GM20000 (cell line): ENCODE results near the gene PTPN5.

Experiments used
- DNase-seq: peaks from one replicate; pipeline ENCODE4 v3.0.0; 2012; ENCODE audit warnings: low spot score
- TF ChIP-seq, protein P1 (sequence below): IDR thresholded peaks from 2 replicates; pipeline ENCODE4 v1.5.1; 2012; ENCODE audit warnings: mild to moderate bottlenecking, control low read depth; ENCODE audit errors: extremely low read depth, missing control alignments

PTPN5 gene

DNA sequence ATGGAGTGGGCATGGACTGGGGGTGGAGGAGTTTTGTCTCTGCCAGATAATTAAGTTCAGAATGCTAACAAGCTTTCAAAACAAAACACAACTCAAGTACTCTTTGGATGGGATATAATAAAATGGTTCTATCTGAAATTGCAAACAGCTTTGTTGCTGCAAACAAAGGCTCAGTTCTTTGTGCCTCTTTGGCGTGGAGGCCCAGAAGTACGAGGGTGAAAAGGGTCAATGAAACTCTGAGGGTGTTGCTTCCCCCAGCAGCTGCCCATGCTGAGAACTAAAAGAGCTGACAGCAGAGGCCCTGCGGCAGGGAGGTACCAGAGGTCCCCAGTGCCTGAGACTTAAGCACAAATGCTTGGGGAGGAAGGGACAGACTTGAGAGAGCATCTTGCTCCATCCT, 39.1 kb downstream of the PTPN5 start:
- TF ChIP-seq, protein P1, sequence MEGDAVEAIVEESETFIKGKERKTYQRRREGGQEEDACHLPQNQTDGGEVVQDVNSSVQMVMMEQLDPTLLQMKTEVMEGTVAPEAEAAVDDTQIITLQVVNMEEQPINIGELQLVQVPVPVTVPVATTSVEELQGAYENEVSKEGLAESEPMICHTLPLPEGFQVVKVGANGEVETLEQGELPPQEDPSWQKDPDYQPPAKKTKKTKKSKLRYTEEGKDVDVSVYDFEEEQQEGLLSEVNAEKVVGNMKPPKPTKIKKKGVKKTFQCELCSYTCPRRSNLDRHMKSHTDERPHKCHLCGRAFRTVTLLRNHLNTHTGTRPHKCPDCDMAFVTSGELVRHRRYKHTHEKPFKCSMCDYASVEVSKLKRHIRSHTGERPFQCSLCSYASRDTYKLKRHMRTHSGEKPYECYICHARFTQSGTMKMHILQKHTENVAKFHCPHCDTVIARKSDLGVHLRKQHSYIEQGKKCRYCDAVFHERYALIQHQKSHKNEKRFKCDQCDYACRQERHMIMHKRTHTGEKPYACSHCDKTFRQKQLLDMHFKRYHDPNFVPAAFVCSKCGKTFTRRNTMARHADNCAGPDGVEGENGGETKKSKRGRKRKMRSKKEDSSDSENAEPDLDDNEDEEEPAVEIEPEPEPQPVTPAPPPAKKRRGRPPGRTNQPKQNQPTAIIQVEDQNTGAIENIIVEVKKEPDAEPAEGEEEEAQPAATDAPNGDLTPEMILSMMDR, result no peak
- DNase-seq, result no peak

DNA sequence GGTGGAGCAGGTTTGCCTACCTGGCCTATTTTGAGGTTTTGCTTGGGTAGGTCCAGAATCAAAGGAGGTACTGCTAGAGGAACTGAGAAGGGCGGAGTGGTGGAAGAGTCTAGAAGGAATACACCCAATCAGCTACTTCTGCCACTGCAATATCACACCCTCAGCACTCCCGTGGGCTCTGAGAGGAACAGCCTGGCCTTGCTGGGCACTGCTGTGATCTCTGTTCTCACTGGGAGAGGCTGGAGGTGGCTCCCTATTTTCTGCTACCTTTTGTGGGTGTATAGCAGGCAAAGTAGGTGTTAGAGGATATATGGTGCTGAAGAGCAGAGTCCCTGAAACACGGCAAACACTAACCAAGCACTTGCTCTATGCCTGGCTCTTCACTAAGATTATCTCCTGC, 40.7 kb downstream of the PTPN5 start:
- no peak for DNase-seq
- TF ChIP-seq, protein P1, result no peak

DNA sequence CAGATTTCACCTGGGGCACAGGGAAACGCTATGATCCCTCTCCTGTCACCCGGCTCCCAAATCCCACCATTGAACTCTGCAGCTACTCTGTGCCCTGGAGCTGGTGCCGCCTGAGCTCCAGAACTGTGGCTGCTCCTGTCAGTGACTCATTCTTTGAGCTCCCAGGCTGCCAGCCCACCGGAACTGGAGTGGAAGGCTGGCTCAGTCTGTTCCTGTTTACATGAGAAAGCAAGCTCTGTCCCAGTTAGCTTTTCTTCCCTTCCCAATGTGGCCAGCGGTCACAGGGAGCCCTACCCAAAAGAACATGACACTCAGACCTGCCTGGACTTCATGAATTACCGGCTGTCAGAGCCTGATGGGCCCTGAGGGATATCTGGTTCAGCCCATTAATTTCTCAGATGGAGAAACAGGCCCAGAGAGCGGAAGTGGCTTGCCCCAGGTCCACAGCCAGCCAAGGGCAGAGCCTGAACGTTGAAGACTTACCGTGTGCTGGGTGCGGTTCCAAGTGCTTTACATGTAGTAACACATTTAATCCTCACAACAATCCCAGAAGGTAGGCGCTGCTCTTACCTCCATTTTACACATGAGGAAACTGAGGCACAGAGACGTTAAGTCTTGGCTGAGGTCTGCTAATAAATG, 41.8 kb downstream of the PTPN5 start:
- DNase-seq, result no peak

DNA sequence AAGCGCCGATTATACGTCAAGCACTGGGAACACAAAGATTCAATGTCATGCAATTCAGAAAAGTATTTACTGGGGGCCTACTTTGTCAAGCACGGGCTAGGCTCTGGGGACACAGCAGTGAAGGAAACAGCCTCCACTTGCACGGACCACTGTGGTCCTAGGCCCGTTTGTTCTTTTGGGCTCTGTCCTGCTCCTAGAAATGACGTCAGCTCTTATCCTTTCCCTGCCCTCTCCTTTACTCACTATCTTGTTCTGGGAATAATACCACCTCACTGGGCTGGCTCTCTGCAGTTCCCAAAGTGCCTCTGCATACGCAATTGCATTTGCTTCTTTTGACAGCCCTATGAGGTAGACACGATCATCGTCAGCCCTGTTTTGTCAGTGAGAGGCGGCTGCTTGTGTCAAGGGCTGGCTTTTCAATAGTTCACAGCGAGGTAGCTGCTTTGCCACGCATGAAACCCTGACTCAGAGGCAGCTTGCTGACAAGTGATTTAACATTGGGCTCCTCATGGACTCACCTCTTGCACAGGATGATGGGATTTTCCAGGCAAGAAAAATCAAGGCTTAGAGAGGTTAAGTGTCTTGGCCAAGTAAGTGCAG, 42.7 kb downstream of the PTPN5 start:
- TF ChIP-seq, protein P1, result no peak
- no peak for DNase-seq

More for the DNA sequence above, 41.8 kb downstream of the PTPN5 start:
- TF ChIP-seq, protein P1, result no peak

DNA sequence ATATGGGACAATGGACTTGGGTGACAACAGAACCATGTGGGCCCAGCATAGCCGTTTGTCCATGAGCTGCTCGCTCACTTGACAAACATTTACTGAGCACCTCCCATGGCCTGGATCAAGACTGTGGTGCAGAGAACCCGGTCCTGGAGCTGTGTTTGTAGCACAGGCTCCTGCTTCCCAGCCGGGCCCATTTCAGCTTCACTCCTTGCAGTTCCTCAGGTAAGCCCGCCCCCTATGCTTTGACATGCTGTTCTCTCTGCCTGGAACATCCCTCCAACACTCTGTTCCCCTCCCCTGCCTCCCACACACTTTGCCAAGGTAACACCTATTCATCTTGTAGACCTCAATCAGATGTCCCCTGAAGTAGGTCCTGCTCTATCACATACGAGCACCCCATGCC, 46.3 kb downstream of the PTPN5 start:
- DNase-seq, result no peak
- TF ChIP-seq, protein P1, result no peak

DNA sequence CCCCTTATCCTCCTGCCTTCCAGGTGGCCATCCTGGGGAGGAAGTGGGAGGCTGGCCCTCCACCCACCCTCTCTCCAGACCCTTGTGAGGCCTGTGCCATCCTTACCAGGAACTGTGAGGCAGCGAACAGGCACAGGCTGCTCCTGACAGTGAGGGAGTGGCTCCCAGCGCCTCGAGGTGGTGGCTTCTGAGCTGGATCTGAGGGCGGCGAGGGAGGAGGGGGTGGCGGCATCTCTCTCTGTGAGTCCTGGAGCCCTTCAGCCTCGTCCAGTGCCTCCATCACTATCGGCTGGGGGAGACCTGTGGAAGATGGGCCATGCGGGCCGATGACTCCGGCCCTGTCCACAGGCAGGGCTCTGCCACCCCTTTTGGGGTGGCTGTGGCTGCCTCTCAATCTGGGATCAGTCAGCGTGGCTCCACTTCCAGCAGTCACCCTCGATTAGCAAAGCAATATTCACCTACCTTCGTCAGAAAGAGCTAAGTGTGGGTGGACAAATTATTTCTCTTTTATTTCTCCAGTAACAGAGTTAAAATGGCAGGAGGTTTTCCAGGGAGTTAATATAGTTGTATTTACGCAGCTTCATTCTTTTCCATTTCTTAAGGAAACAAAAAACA, 47.6 kb downstream of the PTPN5 start:
- TF ChIP-seq, protein P1, result no peak
- DNase-seq, result no peak

DNA sequence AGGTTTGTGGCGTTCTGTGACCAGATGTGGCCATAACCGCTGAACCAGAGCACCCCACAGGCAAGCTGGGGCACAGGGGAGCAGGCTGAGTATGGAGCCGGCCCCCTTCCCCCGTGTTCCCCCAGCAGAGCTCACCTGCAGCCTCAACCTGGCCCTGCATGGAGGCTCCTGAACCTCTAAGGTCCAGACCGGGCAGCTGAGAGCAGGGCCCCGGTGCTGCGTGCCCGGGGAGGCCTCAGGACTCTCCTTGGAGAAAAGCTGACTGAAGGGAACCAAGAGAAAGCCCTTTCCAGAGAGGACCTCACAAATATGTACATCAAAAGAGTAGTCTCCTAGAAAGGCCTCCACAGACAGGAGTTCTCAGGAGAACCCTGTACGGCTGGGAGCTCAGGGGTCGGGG, 48.2 kb downstream of the PTPN5 start:
- TF ChIP-seq, protein P1, result no peak
- DNase-seq, result no peak
